ENCODE measurements around the gene RNF2. TPM values are rescaled to one million over a fixed set of nuclear protein-coding genes. Genes with fewer than 3 reads are reported as not detected.
A peak's percentile ranks its signal among the peaks of the same experiment; 100 is the strongest.

The RNF2 gene
- total and polyA plus RNA-seq, 8 donors: 15.8 to 46.2 (median 39.0) TPM

- intact Hi-C loops (cut with DNase I): no loop called here
- no peak overlapping the region for H3K27ac ChIP-seq
Measured at GRCh38 chr1:185046668-185047067, 1.3 kb downstream of the RNF2 start.

GRCh38 chr1:185049670-185050069 is 4.3 kb downstream of the RNF2 start:
- Histone ChIP-seq H3K9me3 (no peaks in the 10 kb centered on the region), H3K27ac (no peak overlapping the region), H3K4me1 (peaks cover 12 to 46% of the 10 kb centered on the region in 2 donors), H3K27me3 (no peaks in the 10 kb centered on the region), H3K4me3 (no peak overlapping the region), H3K36me3 (peaks cover 0 to 4% of the 10 kb centered on the region in 2 donors)
- DNase-seq (no peak), ATAC-seq (no peak)
- TF ChIP-seq CTCF (IDR thresholded peaks at IDR 0.05): no peak
- intact Hi-C loops (cut with DNase I): no loop called here

More at GRCh38 chr1:185046668-185047067, 1.3 kb downstream of the RNF2 start:
- no peak for ATAC-seq
- Histone ChIP-seq H3K4me1 (peaks cover 12 to 42% of the 10 kb centered on the region in 2 donors), H3K4me3 (peak overlapping the region; percentile 80 to 86), H3K27me3 (no peaks in the 10 kb centered on the region), H3K9me3 (no peaks in the 10 kb centered on the region), H3K36me3 (no peaks in the 10 kb centered on the region)
- no peak for DNase-seq
- TF ChIP-seq CTCF (IDR thresholded peaks at IDR 0.05): no peak

- no peak overlapping the region for H3K4me3 ChIP-seq
- ATAC-seq (no peak), DNase-seq (peak in 1 of 4 donors; percentile 17)
Measured at GRCh38 chr1:185050823-185051451, 5.6 kb downstream of the RNF2 start.

DNA sequence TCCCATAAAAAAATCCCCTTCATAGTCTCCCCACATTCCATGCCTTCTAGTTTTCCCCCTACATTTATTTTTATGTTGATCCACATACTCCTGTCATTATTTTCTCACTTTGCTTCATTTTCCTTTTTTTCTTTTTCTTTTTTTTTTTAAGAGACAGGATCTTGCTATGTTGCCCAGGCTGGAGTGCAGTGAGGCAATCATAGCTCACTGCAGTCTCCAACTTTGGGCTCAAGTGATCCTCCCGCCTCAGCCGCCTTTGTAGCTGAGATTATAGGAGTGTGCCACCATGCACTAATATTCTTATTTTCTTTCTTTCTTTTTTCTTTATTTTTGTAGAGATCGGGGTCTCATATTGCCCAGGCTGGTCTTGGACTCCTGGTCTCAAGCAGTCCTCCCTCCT is 7.8 kb downstream of the RNF2 start:
- Histone ChIP-seq H3K36me3 (peaks cover 0 to 4% of the 10 kb centered on the region in 2 donors), H3K9me3 (no peaks in the 10 kb centered on the region), H3K27me3 (no peaks in the 10 kb centered on the region), H3K27ac (no peak overlapping the region), H3K4me3 (no peak overlapping the region), H3K4me1 (peaks cover 0 to 31% of the 10 kb centered on the region in 2 donors)
- intact Hi-C loops (cut with DNase I): no loop called here
- ATAC-seq (no peak), DNase-seq (no peak)
- no peak for TF ChIP-seq CTCF (IDR thresholded peaks at IDR 0.05)

More at GRCh38 chr1:185050823-185051451, 5.6 kb downstream of the RNF2 start:
- H3K4me1 ChIP-seq: peaks cover 12 to 46% of the 10 kb centered on the region in 2 donors
- no peak overlapping the region for H3K27ac ChIP-seq
- TF ChIP-seq CTCF (IDR thresholded peaks at IDR 0.05): no peak
- intact Hi-C loops (cut with DNase I): no loop called here
- no peaks in the 10 kb centered on the region for H3K27me3 ChIP-seq
- peaks cover 0 to 4% of the 10 kb centered on the region in 2 donors for H3K36me3 ChIP-seq
- no peaks in the 10 kb centered on the region for H3K9me3 ChIP-seq

GRCh38 chr1:185054365-185055060 is 9.2 kb downstream of the RNF2 start:
- ATAC-seq (no peak), DNase-seq (no peak)
- no peak for TF ChIP-seq CTCF (IDR thresholded peaks at IDR 0.05)
- Histone ChIP-seq H3K4me3 (no peak overlapping the region), H3K36me3 (peaks cover 0 to 4% of the 10 kb centered on the region in 2 donors), H3K4me1 (peaks cover 0 to 41% of the 10 kb centered on the region in 2 donors), H3K27me3 (no peaks in the 10 kb centered on the region), H3K27ac (no peak overlapping the region), H3K9me3 (no peaks in the 10 kb centered on the region)
- intact Hi-C loops (cut with DNase I): no loop called here
